ENCODE results near the gene GINS1.

Gene GINS1

DNA sequence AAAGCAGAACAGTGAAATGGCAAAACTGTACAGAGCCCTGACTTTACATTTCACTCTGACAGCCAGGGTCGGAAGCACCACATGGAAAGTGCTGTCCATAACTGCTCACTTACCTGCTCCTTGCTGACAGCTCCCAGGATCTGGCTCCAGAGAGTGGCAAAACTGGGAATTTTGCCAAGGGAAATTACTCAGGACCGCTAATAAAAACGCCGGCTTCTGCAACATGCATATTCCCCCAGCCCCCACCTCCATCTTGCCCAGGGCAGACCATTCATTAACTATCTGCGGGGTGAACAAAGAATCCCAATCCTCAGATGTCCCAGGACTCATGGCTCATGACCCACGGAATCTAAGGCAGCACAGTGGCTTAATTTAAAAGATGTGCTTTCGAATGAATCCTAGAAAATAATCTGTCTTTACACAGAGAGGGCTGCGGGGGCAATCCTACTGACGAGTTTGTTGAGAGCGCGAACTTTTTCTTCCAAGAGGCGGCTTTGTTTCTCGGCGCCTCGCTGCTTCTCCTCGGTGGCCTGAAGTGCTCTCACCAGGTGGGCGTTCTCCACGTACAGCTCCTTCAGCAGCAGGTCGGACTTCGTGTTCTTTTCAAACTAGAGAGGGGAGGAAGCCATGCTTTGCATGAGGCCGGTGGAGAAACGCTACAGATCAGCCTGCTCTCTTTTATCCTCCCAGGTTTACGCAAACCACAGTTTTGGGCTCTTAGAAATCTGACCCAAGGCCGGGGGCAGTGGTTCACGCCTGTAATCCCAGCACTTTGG, 45.8 kb downstream of the GINS1 start:
- no peaks in the 10 kb centered on the region for H3K9me3 ChIP-seq (ENCODE audit: severe bottlenecking)
- H3K27ac ChIP-seq = no peak overlapping the region
- peaks cover 51% of the 10 kb centered on the region for H3K36me3 ChIP-seq
- TF ChIP-seq CTCF (IDR thresholded peaks at IDR 0.05; ENCODE audit: low read depth, low read length) = no peak
- no peaks in the 10 kb centered on the region for H3K27me3 ChIP-seq (ENCODE audit: insufficient read depth, low read depth, severe bottlenecking)
- no peak for DNase-seq
- no peak overlapping the region for H3K4me3 ChIP-seq (ENCODE audit: low read depth, low read length)

- H3K36me3 ChIP-seq = peaks cover 59% of the 10 kb centered on the region
- H3K9me3 ChIP-seq (ENCODE audit: severe bottlenecking) = no peaks in the 10 kb centered on the region
- no peaks in the 10 kb centered on the region for H3K27me3 ChIP-seq (ENCODE audit: insufficient read depth, low read depth, severe bottlenecking)
- H3K27ac ChIP-seq = no peak overlapping the region
- no peak overlapping the region for H3K4me3 ChIP-seq (ENCODE audit: low read depth, low read length)
- TF ChIP-seq CTCF (IDR thresholded peaks at IDR 0.05; ENCODE audit: low read depth, low read length) = no peak
- no peak for DNase-seq
Observed at GRCh38 chr20:25454153-25454900, 46.9 kb downstream of the GINS1 start.

DNA sequence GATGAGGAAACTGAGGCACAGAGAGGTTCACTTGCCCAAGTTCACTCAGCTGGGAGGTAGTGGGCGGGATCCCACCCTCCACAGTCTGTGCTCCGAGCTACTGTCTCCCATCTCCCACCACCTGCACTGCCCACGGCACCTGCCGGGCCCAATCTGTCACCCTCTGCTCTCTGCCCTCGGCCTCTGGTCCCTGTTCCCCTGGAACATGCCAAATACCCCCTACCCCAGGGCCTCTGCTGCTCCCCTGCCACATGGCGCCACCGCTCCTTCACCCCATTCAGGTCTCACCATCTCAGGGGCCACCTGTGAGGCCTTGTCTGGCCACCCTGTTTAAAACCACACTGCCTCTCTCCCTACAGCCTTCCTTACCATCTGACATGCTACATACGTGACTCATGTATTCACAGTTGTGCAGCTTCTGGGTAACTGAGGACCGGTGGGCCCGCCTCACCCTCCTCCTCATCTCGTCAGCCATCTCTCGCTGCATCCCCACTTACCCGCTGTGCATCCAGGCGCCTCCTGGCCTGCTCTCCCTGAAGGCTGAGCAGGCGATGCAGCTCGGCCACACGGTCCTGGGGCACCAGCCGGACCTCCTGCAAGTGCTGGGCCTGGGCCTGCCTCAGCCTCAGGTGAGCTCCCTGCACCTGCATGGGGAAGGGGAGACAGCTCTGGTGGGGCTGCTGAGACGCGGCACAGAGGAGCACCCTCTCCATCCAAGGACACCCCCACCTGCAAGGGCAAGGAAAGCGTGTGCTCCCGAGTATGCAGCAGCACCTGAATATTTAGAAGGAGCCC, 50.6 kb downstream of the GINS1 start:
- DNase-seq = no peak
- H3K36me3 ChIP-seq = peaks cover 70% of the 10 kb centered on the region
- no peak for TF ChIP-seq CTCF (IDR thresholded peaks at IDR 0.05; ENCODE audit: low read depth, low read length)
- H3K4me3 ChIP-seq (ENCODE audit: low read depth, low read length) = no peak overlapping the region
- no peak overlapping the region for H3K27ac ChIP-seq
- no peaks in the 10 kb centered on the region for H3K9me3 ChIP-seq (ENCODE audit: severe bottlenecking)
- H3K27me3 ChIP-seq (ENCODE audit: insufficient read depth, low read depth, severe bottlenecking) = no peaks in the 10 kb centered on the region

- H3K27ac ChIP-seq = no peak overlapping the region
- TF ChIP-seq CTCF (IDR thresholded peaks at IDR 0.05; ENCODE audit: low read depth, low read length) = no peak
- no peak for DNase-seq
- H3K4me3 ChIP-seq (ENCODE audit: low read depth, low read length) = no peak overlapping the region
- H3K36me3 ChIP-seq = peaks cover 69% of the 10 kb centered on the region
- no peaks in the 10 kb centered on the region for H3K9me3 ChIP-seq (ENCODE audit: severe bottlenecking)
- no peaks in the 10 kb centered on the region for H3K27me3 ChIP-seq (ENCODE audit: insufficient read depth, low read depth, severe bottlenecking)
Observed at GRCh38 chr20:25459111-25459830, 51.8 kb downstream of the GINS1 start.

GRCh38 chr20:25459916-25460535, 52.6 kb downstream of the GINS1 start:
- H3K27ac ChIP-seq = no peak overlapping the region
- H3K36me3 ChIP-seq = peaks cover 68% of the 10 kb centered on the region
- H3K9me3 ChIP-seq (ENCODE audit: severe bottlenecking) = no peaks in the 10 kb centered on the region
- H3K27me3 ChIP-seq (ENCODE audit: insufficient read depth, low read depth, severe bottlenecking) = no peaks in the 10 kb centered on the region
- no peak for DNase-seq
- H3K4me3 ChIP-seq (ENCODE audit: low read depth, low read length) = no peak overlapping the region
- TF ChIP-seq CTCF (IDR thresholded peaks at IDR 0.05; ENCODE audit: low read depth, low read length) = no peak

Measured in WERI-Rb-1 (cell line).